HepG2 (cell line): ENCODE measurements around the gene CCDC121. TPM values are rescaled to one million over a fixed set of nuclear protein-coding genes. Genes with fewer than 3 reads are reported as not detected.
A peak's percentile ranks its signal among the peaks of the same experiment; 100 is the strongest.

Experiments used
- ERF ChIP-seq: IDR thresholded peaks from 2 replicates; pipeline ENCODE4 v1.6.1; 2018; ENCODE audit warnings: missing biosample characterization, missing genetic modification reagents
- MTF2 ChIP-seq: sonication (generic); formaldehyde crosslinking; IDR thresholded peaks from 2 replicates; pipeline ENCODE4 v1.5.0; 2020; ENCODE audit warnings: missing genetic modification reagents, borderline replicate concordance
- NFIB ChIP-seq: sonication (generic); formaldehyde crosslinking; IDR thresholded peaks from 2 replicates; pipeline ENCODE4 v1.9.0; 2021; ENCODE audit warnings: missing genetic modification reagents, mild to moderate bottlenecking, borderline replicate concordance
- PHF21A ChIP-seq: sonication (generic); formaldehyde crosslinking; IDR thresholded peaks from 2 replicates; pipeline ENCODE4 v1.5.0; 2020; ENCODE audit warnings: mild to moderate bottlenecking, missing genetic modification reagents
- POGZ ChIP-seq: sonication (generic); formaldehyde crosslinking; IDR thresholded peaks from 2 replicates; pipeline ENCODE4 v1.4.0; 2020; ENCODE audit warnings: mild to moderate bottlenecking, missing genetic modification reagents
- RARA ChIP-seq: IDR thresholded peaks from 2 replicates; pipeline ENCODE4 v1.6.1; 2016; ENCODE audit warnings: missing genetic modification reagents, missing compliant biosample characterization
- RBM39 ChIP-seq: fragments of 200-400 bp; formaldehyde crosslinking; IDR thresholded peaks from one replicate; pipeline ENCODE4 v1.6.1; 2018; ENCODE audit warnings: antibody characterized with exemption, mild to moderate bottlenecking, low read depth, low read length; ENCODE audit not compliant: poor library complexity, severe bottlenecking
- REXO4 ChIP-seq: sonication (generic); formaldehyde crosslinking; IDR thresholded peaks from 2 replicates; pipeline ENCODE4 v1.8.0; 2022; ENCODE audit warnings: missing genetic modification reagents, mild to moderate bottlenecking, borderline replicate concordance
- ZBTB21 ChIP-seq: sonication (generic); formaldehyde crosslinking; IDR thresholded peaks from 2 replicates; pipeline ENCODE4 v1.4.0; 2020; ENCODE audit warnings: missing genetic modification reagents
- ZEB1 ChIP-seq: IDR thresholded peaks from 2 replicates; pipeline ENCODE4 v1.6.1; 2012; ENCODE audit warnings: mild to moderate bottlenecking, low read depth, inconsistent platforms; ENCODE audit not compliant: insufficient replicate concordance
- ZNF138 ChIP-seq: sonication (generic); formaldehyde crosslinking; IDR thresholded peaks from 2 replicates; pipeline ENCODE4 v1.5.0; 2020; ENCODE audit warnings: mild to moderate bottlenecking, low read depth, missing genetic modification reagents
- ZNF678 ChIP-seq: sonication (generic); formaldehyde crosslinking; IDR thresholded peaks from 2 replicates; pipeline ENCODE4 v1.4.0; 2020; ENCODE audit warnings: mild to moderate bottlenecking, missing genetic modification reagents
- ZSCAN25 ChIP-seq: sonication (generic); formaldehyde crosslinking; IDR thresholded peaks from 2 replicates; pipeline ENCODE4 v1.8.0; 2022; ENCODE audit warnings: mild to moderate bottlenecking, missing genetic modification reagents
- polyA plus RNA-seq, 8 experiments: library from polyadenylated mRNA; depleted of rRNA in 3 of 8; stranded (reverse) in 7 of 8; unstranded in 1 of 8; fragments of >200 nt; fragmentation: Illumina TruSeq in 4 of 8; extraction: Trizol in 4 of 8; gene quantifications; 2 replicates each; pipeline versions ENCODE4 v1.2.1 to v1.2.3, GENCODE V29; 2011 to 2016; ENCODE audit warnings: low read depth in 4 of 8, missing spikeins in 1 of 8, mixed read lengths in 1 of 8; ENCODE audit not compliant: insufficient read depth in 1 of 8
- total RNA-seq, 5 experiments: library from RNA; depleted of rRNA; stranded (reverse); fragments of >200 nt; fragmentation: Illumina TruSeq; extraction: Trizol; gene quantifications; 2 replicates each; pipeline ENCODE4 v1.2.3, GENCODE V29; 2016; ENCODE audit warnings: low read depth in 1 of 5
- TF ChIP-seq, protein P1 (sequence below): sonication (generic); formaldehyde crosslinking; IDR thresholded peaks from one replicate; pipeline ENCODE4 v1.5.1; 2020; ENCODE audit warnings: mild to moderate bottlenecking, missing genetic modification reagents; ENCODE audit errors: not compliant biosample characterization
- TF ChIP-seq, protein P2 (sequence below): sonication (generic); formaldehyde crosslinking; IDR thresholded peaks from 2 replicates; pipeline ENCODE4 v1.4.0; 2020; ENCODE audit warnings: missing genetic modification reagents
- TF ChIP-seq, protein P3 (sequence below): sonication (generic); formaldehyde crosslinking; IDR thresholded peaks from 2 replicates; pipeline ENCODE4 v1.4.0; 2020; ENCODE audit warnings: mild to moderate bottlenecking, missing genetic modification reagents
- TF ChIP-seq, protein P4 (sequence below): sonication (generic); formaldehyde crosslinking; IDR thresholded peaks from 2 replicates; pipeline ENCODE4 v1.5.0; 2020; ENCODE audit warnings: missing genetic modification reagents, mild to moderate bottlenecking, borderline replicate concordance

The CCDC121 gene
- total and polyA plus RNA-seq, 2 of the 13 experiments (the other 11 are each of a cell fraction or from before 2014, with no cell fraction given): 1.9 to 3.0 TPM

DNA sequence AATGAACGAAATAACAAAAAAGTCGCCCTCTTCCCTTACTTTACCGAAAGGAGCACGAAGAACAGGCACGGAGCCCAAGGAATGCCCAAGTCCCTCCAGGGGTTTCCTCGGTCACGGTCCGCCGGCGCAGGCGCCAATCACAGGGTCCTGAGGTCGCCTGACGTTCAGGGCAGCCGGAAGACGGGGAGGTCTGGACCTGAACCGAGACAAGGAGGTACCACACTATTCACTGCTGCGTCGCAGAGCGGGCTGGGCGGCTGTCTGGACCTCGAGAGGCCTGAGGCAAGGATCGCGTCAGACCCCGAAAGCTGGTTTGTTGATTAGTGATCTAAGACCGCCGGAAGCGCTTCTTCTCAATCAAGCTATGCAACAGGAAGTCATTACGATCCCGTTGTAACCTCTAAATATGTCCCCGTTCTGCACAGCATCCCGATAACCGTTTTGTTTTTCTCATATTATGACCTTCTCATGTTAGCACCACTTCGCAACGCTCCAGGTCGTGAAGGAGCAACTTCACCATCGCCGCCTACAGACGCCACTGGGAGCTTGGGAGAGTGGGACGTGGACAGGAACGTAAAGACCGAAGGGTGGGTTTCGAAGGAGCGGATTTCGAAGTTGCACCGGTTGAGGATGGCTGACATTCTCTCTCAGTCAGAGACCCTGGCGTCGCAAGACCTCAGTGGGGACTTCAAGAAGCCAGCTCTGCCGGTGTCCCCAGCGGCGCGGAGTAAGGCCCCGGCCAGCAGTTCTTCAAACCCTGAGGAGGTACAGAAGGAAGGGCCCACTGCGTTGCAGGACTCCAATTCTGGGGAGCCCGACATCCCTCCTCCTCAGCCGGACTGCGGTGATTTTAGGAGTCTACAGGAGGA, 34.7 kb upstream of the CCDC121 start, which contains the start of the genes SLC4A1AP and SUPT7L (continued):
- TF ChIP-seq, protein P1, sequence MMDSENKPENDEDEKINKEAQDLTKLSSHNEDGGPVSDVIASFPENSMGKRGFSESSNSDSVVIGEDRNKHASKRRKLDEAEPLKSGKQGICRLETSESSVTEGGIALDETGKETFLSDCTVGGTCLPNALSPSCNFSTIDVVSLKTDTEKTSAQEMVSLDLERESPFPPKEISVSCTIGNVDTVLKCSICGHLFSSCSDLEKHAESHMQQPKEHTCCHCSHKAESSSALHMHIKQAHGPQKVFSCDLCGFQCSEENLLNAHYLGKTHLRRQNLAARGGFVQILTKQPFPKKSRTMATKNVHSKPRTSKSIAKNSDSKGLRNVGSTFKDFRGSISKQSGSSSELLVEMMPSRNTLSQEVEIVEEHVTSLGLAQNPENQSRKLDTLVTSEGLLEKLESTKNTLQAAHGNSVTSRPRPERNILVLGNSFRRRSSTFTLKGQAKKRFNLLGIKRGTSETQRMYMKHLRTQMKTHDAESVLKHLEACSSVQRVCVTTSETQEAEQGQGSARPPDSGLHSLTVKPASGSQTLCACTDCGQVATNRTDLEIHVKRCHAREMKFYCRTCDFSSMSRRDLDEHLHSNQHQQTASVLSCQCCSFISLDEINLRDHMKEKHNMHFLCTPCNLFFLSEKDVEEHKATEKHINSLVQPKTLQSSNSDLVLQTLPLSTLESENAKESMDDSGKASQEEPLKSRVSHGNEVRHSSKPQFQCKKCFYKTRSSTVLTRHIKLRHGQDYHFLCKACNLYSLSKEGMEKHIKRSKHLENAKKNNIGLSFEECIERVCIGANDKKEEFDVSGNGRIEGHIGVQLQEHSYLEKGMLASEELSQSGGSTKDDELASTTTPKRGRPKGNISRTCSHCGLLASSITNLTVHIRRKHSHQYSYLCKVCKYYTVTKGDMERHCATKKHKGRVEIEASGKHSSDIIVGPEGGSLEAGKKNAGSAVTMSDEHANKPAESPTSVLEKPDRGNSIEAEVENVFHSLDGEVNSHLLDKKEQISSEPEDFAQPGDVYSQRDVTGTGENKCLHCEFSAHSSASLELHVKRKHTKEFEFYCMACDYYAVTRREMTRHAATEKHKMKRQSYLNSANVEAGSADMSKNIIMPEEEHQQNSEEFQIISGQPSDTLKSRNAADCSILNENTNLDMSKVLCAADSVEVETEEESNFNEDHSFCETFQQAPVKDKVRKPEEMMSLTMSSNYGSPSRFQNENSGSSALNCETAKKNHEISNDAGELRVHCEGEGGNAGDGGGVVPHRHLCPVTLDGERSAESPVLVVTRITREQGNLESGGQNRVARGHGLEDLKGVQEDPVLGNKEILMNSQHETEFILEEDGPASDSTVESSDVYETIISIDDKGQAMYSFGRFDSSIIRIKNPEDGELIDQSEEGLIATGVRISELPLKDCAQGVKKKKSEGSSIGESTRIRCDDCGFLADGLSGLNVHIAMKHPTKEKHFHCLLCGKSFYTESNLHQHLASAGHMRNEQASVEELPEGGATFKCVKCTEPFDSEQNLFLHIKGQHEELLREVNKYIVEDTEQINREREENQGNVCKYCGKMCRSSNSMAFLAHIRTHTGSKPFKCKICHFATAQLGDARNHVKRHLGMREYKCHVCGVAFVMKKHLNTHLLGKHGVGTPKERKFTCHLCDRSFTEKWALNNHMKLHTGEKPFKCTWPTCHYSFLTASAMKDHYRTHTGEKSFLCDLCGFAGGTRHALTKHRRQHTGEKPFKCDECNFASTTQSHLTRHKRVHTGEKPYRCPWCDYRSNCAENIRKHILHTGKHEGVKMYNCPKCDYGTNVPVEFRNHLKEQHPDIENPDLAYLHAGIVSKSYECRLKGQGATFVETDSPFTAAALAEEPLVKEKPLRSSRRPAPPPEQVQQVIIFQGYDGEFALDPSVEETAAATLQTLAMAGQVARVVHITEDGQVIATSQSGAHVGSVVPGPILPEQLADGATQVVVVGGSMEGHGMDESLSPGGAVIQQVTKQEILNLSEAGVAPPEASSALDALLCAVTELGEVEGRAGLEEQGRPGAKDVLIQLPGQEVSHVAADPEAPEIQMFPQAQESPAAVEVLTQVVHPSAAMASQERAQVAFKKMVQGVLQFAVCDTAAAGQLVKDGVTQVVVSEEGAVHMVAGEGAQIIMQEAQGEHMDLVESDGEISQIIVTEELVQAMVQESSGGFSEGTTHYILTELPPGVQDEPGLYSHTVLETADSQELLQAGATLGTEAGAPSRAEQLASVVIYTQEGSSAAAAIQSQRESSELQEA (CRISPR knock-in tag): peak; percentile 36
- TF ChIP-seq, protein P2, sequence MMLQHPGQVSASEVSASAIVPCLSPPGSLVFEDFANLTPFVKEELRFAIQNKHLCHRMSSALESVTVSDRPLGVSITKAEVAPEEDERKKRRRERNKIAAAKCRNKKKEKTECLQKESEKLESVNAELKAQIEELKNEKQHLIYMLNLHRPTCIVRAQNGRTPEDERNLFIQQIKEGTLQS (CRISPR knock-in tag): no peak; the same call in 1 of the 2 replicates
- TF ChIP-seq NFIB (0 out of 2 replicates have a peak, but pooled peaks have one; percentile 2), RARA (CRISPR knock-in tag) (peak; percentile 22; the same call in 1 of the 2 replicates), REXO4 (no peak), MTF2 (CRISPR knock-in tag) (no peak), ZNF678 (no peak), RBM39 (peak; percentile 70), POGZ (CRISPR knock-in tag) (peak; percentile 87), ZBTB21 (CRISPR knock-in tag) (peak; percentile 81), ZSCAN25 (CRISPR knock-in tag) (peak; percentile 66), ERF (peak; percentile 95), ZNF138 (CRISPR knock-in tag) (no peak; the same call in 1 of the 2 replicates), PHF21A (peak; percentile 95), ZEB1 (peak; percentile 87)
- TF ChIP-seq, protein P3, sequence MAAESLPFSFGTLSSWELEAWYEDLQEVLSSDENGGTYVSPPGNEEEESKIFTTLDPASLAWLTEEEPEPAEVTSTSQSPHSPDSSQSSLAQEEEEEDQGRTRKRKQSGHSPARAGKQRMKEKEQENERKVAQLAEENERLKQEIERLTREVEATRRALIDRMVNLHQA: no peak
- TF ChIP-seq, protein P4, sequence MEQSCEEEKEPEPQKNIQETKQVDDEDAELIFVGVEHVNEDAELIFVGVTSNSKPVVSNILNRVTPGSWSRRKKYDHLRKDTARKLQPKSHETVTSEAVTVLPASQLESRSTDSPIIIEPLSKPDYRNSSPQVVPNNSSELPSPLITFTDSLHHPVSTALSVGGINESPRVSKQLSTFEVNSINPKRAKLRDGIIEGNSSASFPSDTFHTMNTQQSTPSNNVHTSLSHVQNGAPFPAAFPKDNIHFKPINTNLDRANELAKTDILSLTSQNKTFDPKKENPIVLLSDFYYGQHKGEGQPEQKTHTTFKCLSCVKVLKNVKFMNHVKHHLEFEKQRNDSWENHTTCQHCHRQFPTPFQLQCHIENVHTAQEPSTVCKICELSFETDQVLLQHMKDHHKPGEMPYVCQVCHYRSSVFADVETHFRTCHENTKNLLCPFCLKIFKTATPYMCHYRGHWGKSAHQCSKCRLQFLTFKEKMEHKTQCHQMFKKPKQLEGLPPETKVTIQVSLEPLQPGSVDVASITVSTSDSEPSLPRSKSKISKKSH (CRISPR knock-in tag): no peak; the same call in 1 of the 2 replicates
